ENCODE results near the gene KLHL15. TPM values are rescaled to one million over a fixed set of nuclear protein-coding genes. Genes with fewer than 3 reads are reported as not detected.

KLHL15 gene
- 4.1 TPM for polyA plus RNA-seq (2013, experiment 1 of 2)
- 4.2 TPM for polyA plus RNA-seq (2013, experiment 2 of 2)

- Histone ChIP-seq H3K4ac (ENCODE audit: low read length) (no peak within 1 kb of the TSS), H4K91ac (ENCODE audit: low read depth, low read length, poor library complexity) (no peak within 1 kb of the TSS), H3K18ac (ENCODE audit: low read length) (no peak within 1 kb of the TSS), H3K9ac (ENCODE audit: low read depth, low read length, poor library complexity) (no peak within 1 kb of the TSS), H3K79me1 (ENCODE audit: low read depth, low read length) (no peaks in the 10 kb centered on the region), H3K4me3 (ENCODE audit: low read length in 2 of 2) (peak within 1 kb of the TSS; percentile 72 to 87), H3K4me1 (ENCODE audit: control insufficient read depth in 2 of 2, insufficient read depth in 1 of 2, low read depth in 1 of 2, low read length in 2 of 2) (no peaks in the 10 kb centered on the region), H2BK5ac (ENCODE audit: low read length) (no peak within 1 kb of the TSS), H3K9me3 (replicated peaks in 1 of 2; ENCODE audit: control insufficient read depth in 2 of 2, insufficient read depth in 1 of 2, low read depth in 1 of 2, low read length in 2 of 2) (no peaks in the 10 kb centered on the region), H2BK120ac (ENCODE audit: low read depth, low read length) (no peak within 1 kb of the TSS), H2BK12ac (ENCODE audit: low read length) (no peak within 1 kb of the TSS), H3K27me3 (ENCODE audit: control insufficient read depth in 3 of 3, insufficient read depth in 3 of 3, low read depth in 1 of 3, low read length in 3 of 3) (no peaks in the 10 kb centered on the region), H3K4me2 (ENCODE audit: insufficient read depth, low read length, poor library complexity, severe bottlenecking) (peak within 1 kb of the TSS; percentile 34), H3K14ac (ENCODE audit: low read length) (no peak within 1 kb of the TSS), H2BK15ac (ENCODE audit: low read length) (no peak within 1 kb of the TSS), H3K27ac (replicated peaks; ENCODE audit: low read length) (peak within 1 kb of the TSS; percentile 93), H3K23ac (ENCODE audit: low read depth, low read length, poor library complexity) (no peak within 1 kb of the TSS), H2AK5ac (ENCODE audit: low read depth, low read length) (no peak within 1 kb of the TSS), H3K36me3 (replicated peaks in 1 of 2; ENCODE audit: control insufficient read depth in 2 of 2, insufficient read depth in 2 of 2, low read length in 2 of 2) (no peaks in the 10 kb centered on the region), H2AFZ (ENCODE audit: low read length) (peak within 1 kb of the TSS; percentile 87), H4K8ac (ENCODE audit: low read depth, low read length) (no peak within 1 kb of the TSS)
- no peak for DNase-seq (ENCODE audit: low spot score)
- WGBS, 2 donors (ENCODE audit: extremely low coverage in 2 of 2, insufficient read length in 2 of 2, insufficient replicate concordance in 1 of 2), result no CpG with 5 or more reads among the region's 7 CpGs
These were observed at the start of gene KLHL15 for GRCh38 chrX:24027086-24027485. Gene KLHL15 (minus strand): TSS chrX:24027186. CDS start chrX:24006693, 20,493 bp downstream.

GRCh38 chrX:24069877-24070276 lies 42.9 kb upstream of the KLHL15 start:
- Histone ChIP-seq H3K79me1 (ENCODE audit: low read depth, low read length) (no peaks in the 10 kb centered on the region), H3K27ac (replicated peaks; ENCODE audit: low read length) (no peak overlapping the region), H2BK15ac (ENCODE audit: low read length) (no peak overlapping the region), H3K9ac (ENCODE audit: low read depth, low read length, poor library complexity) (no peak overlapping the region), H3K27me3 (ENCODE audit: control insufficient read depth in 3 of 3, insufficient read depth in 3 of 3, low read depth in 1 of 3, low read length in 3 of 3) (no peaks in the 10 kb centered on the region), H3K18ac (ENCODE audit: low read length) (no peak overlapping the region), H3K4ac (ENCODE audit: low read length) (no peak overlapping the region), H2AK5ac (ENCODE audit: low read depth, low read length) (no peak overlapping the region), H3K4me2 (ENCODE audit: insufficient read depth, low read length, poor library complexity, severe bottlenecking) (no peak overlapping the region), H3K14ac (ENCODE audit: low read length) (no peak overlapping the region), H3K9me3 (replicated peaks in 1 of 2; ENCODE audit: control insufficient read depth in 2 of 2, insufficient read depth in 1 of 2, low read depth in 1 of 2, low read length in 2 of 2) (no peaks in the 10 kb centered on the region), H3K4me3 (ENCODE audit: low read length in 2 of 2) (no peak overlapping the region), H3K23ac (ENCODE audit: low read depth, low read length, poor library complexity) (no peak overlapping the region), H2AFZ (ENCODE audit: low read length) (no peak overlapping the region), H3K4me1 (ENCODE audit: control insufficient read depth in 2 of 2, insufficient read depth in 1 of 2, low read depth in 1 of 2, low read length in 2 of 2) (no peaks in the 10 kb centered on the region), H2BK12ac (ENCODE audit: low read length) (no peak overlapping the region), H3K36me3 (replicated peaks in 1 of 2; ENCODE audit: control insufficient read depth in 2 of 2, insufficient read depth in 2 of 2, low read length in 2 of 2) (peaks cover 3 to 89% of the 10 kb centered on the region in 2 donors), H4K8ac (ENCODE audit: low read depth, low read length) (no peak overlapping the region), H2BK5ac (ENCODE audit: low read length) (no peak overlapping the region), H4K91ac (ENCODE audit: low read depth, low read length, poor library complexity) (no peak overlapping the region), H2BK120ac (ENCODE audit: low read depth, low read length) (no peak overlapping the region)
- WGBS, 2 donors (ENCODE audit: extremely low coverage in 2 of 2, insufficient read length in 2 of 2, insufficient replicate concordance in 1 of 2), result no CpG with 5 or more reads among the region's 9 CpGs
- DNase-seq (ENCODE audit: low spot score), result no peak

GRCh38 chrX:24063488-24063887 lies 36.5 kb upstream of the KLHL15 start:
- Histone ChIP-seq H3K9ac (ENCODE audit: low read depth, low read length, poor library complexity) (no peak overlapping the region), H3K18ac (ENCODE audit: low read length) (no peak overlapping the region), H3K79me1 (ENCODE audit: low read depth, low read length) (no peaks in the 10 kb centered on the region), H4K91ac (ENCODE audit: low read depth, low read length, poor library complexity) (no peak overlapping the region), H3K4me1 (ENCODE audit: control insufficient read depth in 2 of 2, insufficient read depth in 1 of 2, low read depth in 1 of 2, low read length in 2 of 2) (no peaks in the 10 kb centered on the region), H3K23ac (ENCODE audit: low read depth, low read length, poor library complexity) (no peak overlapping the region), H3K27me3 (ENCODE audit: control insufficient read depth in 3 of 3, insufficient read depth in 3 of 3, low read depth in 1 of 3, low read length in 3 of 3) (no peaks in the 10 kb centered on the region), H2BK5ac (ENCODE audit: low read length) (no peak overlapping the region), H3K27ac (replicated peaks; ENCODE audit: low read length) (no peak overlapping the region), H2BK12ac (ENCODE audit: low read length) (no peak overlapping the region), H3K4me2 (ENCODE audit: insufficient read depth, low read length, poor library complexity, severe bottlenecking) (no peak overlapping the region), H3K9me3 (replicated peaks in 1 of 2; ENCODE audit: control insufficient read depth in 2 of 2, insufficient read depth in 1 of 2, low read depth in 1 of 2, low read length in 2 of 2) (no peaks in the 10 kb centered on the region), H2BK120ac (ENCODE audit: low read depth, low read length) (no peak overlapping the region), H4K8ac (ENCODE audit: low read depth, low read length) (no peak overlapping the region), H3K14ac (ENCODE audit: low read length) (no peak overlapping the region), H3K4me3 (ENCODE audit: low read length in 2 of 2) (no peak overlapping the region), H3K4ac (ENCODE audit: low read length) (no peak overlapping the region), H2AFZ (ENCODE audit: low read length) (no peak overlapping the region), H2AK5ac (ENCODE audit: low read depth, low read length) (no peak overlapping the region), H3K36me3 (replicated peaks in 1 of 2; ENCODE audit: control insufficient read depth in 2 of 2, insufficient read depth in 2 of 2, low read length in 2 of 2) (peaks cover 0 to 85% of the 10 kb centered on the region in 2 donors), H2BK15ac (ENCODE audit: low read length) (no peak overlapping the region)
- no CpG with 5 or more reads among the region's 6 CpGs for WGBS, 2 donors (ENCODE audit: extremely low coverage in 2 of 2, insufficient read length in 2 of 2, insufficient replicate concordance in 1 of 2)
- DNase-seq (ENCODE audit: low spot score), result no peak

DNA sequence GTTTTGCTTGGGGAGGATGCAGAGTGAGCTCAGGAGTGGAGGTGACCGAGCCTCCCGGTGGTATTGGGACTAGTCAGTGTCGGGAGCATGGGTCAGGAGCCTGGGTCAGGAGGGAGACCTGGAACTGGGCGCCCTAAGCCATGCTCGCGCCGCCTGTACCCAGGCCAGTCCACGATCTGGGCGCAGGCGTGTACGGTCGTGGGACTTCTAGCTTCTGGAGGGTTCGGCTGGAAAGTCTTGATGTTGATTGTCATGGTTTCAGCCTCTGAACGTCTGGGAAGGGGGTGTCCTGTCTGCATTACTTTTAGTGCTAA lies 28.0 kb upstream of the KLHL15 start:
- peak overlapping the region; percentile 86 for H3K9ac ChIP-seq (ENCODE audit: low read depth, low read length, poor library complexity)
- no peaks in the 10 kb centered on the region for H3K9me3 ChIP-seq (replicated peaks in 1 of 2; ENCODE audit: control insufficient read depth in 2 of 2, insufficient read depth in 1 of 2, low read depth in 1 of 2, low read length in 2 of 2)
- peak overlapping the region; percentile 88 for H2AFZ ChIP-seq (ENCODE audit: low read length)
- H3K27ac ChIP-seq (replicated peaks; ENCODE audit: low read length), result peak overlapping the region; percentile 90
- WGBS, 2 donors (ENCODE audit: extremely low coverage in 2 of 2, insufficient read length in 2 of 2, insufficient replicate concordance in 1 of 2), result no CpG with 5 or more reads among the region's 14 CpGs
- H2AK5ac ChIP-seq (ENCODE audit: low read depth, low read length), result no peak overlapping the region
- peak overlapping the region; percentile 56 for H3K4me2 ChIP-seq (ENCODE audit: insufficient read depth, low read length, poor library complexity, severe bottlenecking)
- no peaks in the 10 kb centered on the region for H3K27me3 ChIP-seq (ENCODE audit: control insufficient read depth in 3 of 3, insufficient read depth in 3 of 3, low read depth in 1 of 3, low read length in 3 of 3)
- H4K91ac ChIP-seq (ENCODE audit: low read depth, low read length, poor library complexity), result no peak overlapping the region
- H2BK15ac ChIP-seq (ENCODE audit: low read length), result no peak overlapping the region
- H3K18ac ChIP-seq (ENCODE audit: low read length), result peak overlapping the region; percentile 90
- peak overlapping the region; percentile 11 for H2BK5ac ChIP-seq (ENCODE audit: low read length)
- no peak overlapping the region for H3K23ac ChIP-seq (ENCODE audit: low read depth, low read length, poor library complexity)
- H3K4me3 ChIP-seq (ENCODE audit: low read length in 2 of 2), result peak overlapping the region in 1 of 2 donors; percentile 97
- H3K4me1 ChIP-seq (ENCODE audit: control insufficient read depth in 2 of 2, insufficient read depth in 1 of 2, low read depth in 1 of 2, low read length in 2 of 2), result peaks cover 1 to 2% of the 10 kb centered on the region in 2 donors
- no peak overlapping the region for H2BK12ac ChIP-seq (ENCODE audit: low read length)
- no peak overlapping the region for H3K14ac ChIP-seq (ENCODE audit: low read length)
- no peak overlapping the region for H4K8ac ChIP-seq (ENCODE audit: low read depth, low read length)
- H2BK120ac ChIP-seq (ENCODE audit: low read depth, low read length), result no peak overlapping the region
- no peak for DNase-seq (ENCODE audit: low spot score)
- H3K36me3 ChIP-seq (replicated peaks in 1 of 2; ENCODE audit: control insufficient read depth in 2 of 2, insufficient read depth in 2 of 2, low read length in 2 of 2), result peaks cover 0 to 25% of the 10 kb centered on the region in 2 donors
- H3K4ac ChIP-seq (ENCODE audit: low read length), result no peak overlapping the region
- H3K79me1 ChIP-seq (ENCODE audit: low read depth, low read length), result no peaks in the 10 kb centered on the region
